SK-N-MC (cell line): ENCODE data around the gene IFNL4.

ENCODE experiments used
- EZH2 ChIP-seq: fragments of 200-600 bp; sonication (generic); IDR thresholded peaks from one replicate; pipeline ENCODE4 v1.6.1; 2017; ENCODE audit warnings: antibody characterized with exemption
- FOXP2 ChIP-seq: optimal IDR thresholded peaks from 2 replicates; pipeline ENCODE3; 2011; ENCODE audit warnings: mild to moderate bottlenecking, moderate library complexity; ENCODE audit not compliant: insufficient read depth; ENCODE audit errors: extremely low read length, control extremely low read depth
- POLR2AphosphoS5 ChIP-seq: IDR thresholded peaks from 2 replicates; pipeline ENCODE4 v1.6.1; 2012; ENCODE audit warnings: mild to moderate bottlenecking, low read depth, low read length, borderline replicate concordance

DNA sequence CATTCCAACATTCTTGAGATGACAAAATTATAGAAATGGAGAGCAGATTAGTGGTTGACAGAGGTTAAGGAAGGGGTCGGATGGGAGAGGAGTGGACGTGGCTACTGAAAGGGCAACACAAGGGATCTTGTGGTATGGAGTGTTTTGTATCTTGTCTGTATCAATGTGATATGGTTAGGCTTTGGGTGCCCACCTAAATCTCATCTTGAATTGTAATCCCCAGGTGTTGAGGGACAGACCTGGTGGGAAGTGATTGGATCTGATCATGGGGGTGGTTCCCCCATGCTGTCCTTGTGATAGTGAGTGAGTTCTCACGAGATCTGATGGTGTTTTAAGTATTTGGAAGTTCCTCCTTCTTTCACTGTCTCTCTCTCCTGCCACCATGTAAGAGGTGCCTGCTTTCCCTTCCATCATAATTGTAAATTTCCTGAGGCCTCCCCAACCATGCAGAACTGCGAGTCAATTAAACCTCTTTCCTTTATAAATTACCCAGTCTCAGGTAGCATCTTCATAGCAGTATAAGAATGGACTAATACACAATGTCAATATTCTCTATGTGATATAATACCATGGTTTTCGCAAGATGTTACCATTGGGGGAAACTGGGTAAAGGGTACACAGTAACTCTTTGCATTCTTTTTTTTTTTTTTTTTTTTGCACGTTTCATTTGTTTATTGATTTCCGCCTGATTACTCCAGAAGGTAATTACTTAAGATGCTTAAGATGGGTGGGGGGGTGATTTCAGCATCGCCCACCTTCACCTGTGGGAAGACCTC is 4.9 kb upstream of the IFNL4 start:
- TF ChIP-seq POLR2AphosphoS5 = no peak
- TF ChIP-seq EZH2 = no peak
- TF ChIP-seq FOXP2 = no peak
